Epithelial cell of proximal tubule (primary cell): ENCODE data around the gene UNG. TPM values are rescaled to one million over a fixed set of nuclear protein-coding genes. Genes with fewer than 3 reads are reported as not detected.

ENCODE experiments used
- DNase-seq: peaks from one replicate; pipeline ENCODE4 v3.0.0-alpha.2; 2011; ENCODE audit warnings: low read depth
- H3K4me3 ChIP-seq: 2 replicates; pipeline ENCODE4 v1.5.1; 2011; ENCODE audit warnings: low read depth, mild to moderate bottlenecking, low read length
- total RNA-seq: library from RNA; depleted of rRNA; stranded (reverse); fragments of >200 nt; gene quantifications from 2 replicates; pipeline ENCODE4 v1.2.3, GENCODE V29; 2015
- TF ChIP-seq, protein P1 (sequence below): conservative IDR thresholded peaks from 2 replicates; pipeline ENCODE4 v1.5.1; 2012; ENCODE audit warnings: low read depth, mild to moderate bottlenecking, low read length

UNG gene
- total RNA-seq, 1 donor from 2014 or later: 118 TPM

DNA sequence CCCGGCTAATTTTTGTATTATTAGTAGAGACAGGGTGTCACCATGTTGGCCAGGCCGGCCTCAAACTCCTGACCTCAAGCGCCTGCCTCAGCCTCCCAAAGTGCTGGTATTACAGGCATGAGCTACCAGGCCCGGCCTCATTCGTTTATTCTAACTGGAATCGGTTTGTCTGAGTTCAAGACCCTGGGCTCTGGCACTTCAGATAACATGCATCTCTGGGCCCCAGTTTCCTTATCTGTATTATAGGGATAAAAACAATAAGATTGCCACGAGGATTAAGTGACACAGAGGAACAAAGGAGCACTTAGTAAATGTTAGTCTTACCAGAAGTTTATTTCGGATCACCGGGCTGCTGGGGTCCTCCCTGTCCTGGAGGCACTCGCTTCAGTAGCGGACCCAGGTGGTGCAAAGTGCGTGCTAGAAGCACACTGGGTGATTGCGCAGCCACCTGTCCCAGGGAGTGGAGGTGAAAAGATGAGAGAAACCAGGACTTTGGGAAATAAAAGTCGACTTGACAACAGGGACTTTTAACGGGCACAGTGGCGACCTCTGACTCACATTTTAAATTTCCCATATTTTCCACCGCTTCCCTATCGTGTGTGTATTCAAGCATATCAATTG lies 56.5 kb downstream of the UNG start:
- DNase-seq: no peak
- H3K4me3 ChIP-seq: peak overlapping the region; percentile 71
- TF ChIP-seq, protein P1, sequence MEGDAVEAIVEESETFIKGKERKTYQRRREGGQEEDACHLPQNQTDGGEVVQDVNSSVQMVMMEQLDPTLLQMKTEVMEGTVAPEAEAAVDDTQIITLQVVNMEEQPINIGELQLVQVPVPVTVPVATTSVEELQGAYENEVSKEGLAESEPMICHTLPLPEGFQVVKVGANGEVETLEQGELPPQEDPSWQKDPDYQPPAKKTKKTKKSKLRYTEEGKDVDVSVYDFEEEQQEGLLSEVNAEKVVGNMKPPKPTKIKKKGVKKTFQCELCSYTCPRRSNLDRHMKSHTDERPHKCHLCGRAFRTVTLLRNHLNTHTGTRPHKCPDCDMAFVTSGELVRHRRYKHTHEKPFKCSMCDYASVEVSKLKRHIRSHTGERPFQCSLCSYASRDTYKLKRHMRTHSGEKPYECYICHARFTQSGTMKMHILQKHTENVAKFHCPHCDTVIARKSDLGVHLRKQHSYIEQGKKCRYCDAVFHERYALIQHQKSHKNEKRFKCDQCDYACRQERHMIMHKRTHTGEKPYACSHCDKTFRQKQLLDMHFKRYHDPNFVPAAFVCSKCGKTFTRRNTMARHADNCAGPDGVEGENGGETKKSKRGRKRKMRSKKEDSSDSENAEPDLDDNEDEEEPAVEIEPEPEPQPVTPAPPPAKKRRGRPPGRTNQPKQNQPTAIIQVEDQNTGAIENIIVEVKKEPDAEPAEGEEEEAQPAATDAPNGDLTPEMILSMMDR: no peak

DNA sequence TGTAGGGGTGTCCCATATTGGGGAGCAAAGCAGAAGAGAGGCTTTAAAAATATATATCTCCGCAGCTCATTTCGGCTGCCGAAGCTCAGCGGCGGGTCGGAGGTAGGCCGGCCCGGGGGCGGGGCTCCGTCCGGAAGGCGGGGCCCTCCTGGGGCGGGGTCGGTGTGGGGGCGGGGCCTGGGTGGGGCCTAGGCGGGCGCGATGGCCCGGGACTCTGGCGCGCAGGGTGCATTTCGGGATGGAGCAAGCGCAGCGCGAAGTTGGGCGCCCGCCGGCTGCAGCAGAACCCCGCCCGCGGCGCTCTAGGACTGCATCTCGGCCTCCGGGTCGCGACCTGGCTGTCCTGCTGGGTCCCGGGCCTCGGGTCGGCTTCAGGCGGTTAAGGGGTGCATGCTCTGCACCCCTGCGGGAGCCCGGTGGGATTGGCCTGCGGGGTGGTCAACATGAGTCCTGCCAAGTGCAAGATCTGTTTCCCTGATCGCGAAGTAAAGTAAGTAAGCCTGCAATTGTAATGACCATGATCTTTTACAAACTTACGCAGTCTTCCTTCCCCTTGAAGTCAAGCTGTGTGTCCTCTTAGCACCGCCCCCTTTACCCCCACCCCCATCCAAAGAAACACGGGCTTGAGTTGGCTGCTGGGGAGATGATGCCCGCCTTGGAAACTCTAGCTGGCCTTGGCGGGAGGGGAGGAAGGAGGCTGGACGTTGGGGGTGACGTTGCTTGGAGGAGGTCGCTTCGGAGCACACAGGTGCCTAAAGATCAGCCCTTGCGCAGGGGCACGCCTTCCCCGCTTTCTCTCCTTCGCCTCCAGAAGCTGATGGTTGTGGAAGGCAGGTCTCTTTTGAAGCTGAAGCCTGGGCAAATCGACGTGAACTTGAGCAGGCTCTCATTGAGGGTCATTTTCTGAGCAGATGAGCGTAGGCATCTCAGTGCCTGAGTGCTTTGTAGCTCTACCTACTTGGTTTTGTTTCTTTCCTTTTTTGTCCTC lies 57.3 kb downstream of the UNG start:
- H3K4me3 ChIP-seq: peak overlapping the region; percentile 71
- no peak for DNase-seq
- TF ChIP-seq, protein P1: no peak

DNA sequence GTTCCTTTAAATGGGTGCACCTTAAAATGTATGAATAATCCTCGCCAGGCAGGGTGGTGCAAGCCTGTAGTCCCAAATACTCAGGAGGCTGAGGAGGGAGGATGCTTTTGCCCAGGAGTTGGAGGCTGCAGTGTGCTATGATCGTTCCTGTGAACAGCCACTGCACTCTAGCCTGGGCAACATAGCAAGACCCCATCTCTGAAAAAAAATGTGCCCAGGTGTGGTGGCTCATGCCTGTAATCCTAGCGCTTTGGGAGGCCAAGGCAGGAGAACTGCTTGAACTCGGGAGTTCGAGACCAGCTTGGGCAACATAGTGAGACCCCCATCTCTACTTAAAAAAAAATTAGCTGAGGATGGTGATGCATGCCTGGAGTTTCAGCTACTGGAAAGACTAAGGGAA lies 58.6 kb downstream of the UNG start:
- TF ChIP-seq, protein P1: no peak
- no peak overlapping the region for H3K4me3 ChIP-seq
- no peak for DNase-seq

DNA sequence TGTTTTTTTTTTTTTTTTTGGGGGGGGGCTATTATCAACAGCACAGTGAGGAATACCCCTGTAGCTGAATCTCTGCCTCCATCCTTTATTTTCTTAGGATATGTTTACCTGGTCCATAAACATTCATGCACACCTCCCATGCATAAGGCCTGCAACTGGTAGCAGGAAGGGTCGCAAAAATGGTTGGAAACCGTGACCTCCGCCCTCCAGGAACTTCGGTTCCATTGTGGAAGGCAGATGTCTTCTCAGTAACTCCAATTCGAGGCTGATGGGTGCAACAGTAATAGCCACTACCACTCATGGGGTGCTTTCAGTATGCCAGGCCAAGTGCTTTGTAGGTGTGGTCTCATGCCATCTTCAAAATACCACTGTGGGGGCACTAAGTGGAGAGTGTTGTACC lies 59.2 kb downstream of the UNG start:
- TF ChIP-seq, protein P1: no peak
- H3K4me3 ChIP-seq: no peak overlapping the region
- DNase-seq: no peak

GRCh38 chr12:109157986-109158385 lies 60.6 kb downstream of the UNG start:
- no peak overlapping the region for H3K4me3 ChIP-seq
- no peak for DNase-seq
- TF ChIP-seq, protein P1: no peak

DNA sequence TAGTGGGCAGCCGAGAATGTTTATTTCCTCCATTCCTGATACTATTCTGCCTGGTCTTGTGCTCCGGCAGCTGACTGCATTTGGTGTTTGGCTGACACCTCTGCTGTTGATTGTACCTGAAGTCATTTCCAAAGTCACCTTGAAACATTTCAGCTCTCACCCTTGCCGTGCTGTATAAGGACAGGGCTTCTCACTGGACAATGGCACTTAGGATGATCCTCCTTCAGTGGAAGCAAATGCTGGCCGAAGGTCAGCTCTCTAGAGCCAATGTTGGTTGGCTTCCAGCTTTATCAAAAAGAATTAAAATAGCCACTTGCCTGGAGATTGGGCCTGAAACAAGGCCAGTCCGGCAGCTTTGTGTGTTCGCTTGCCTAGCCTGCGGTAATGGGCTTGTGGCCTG lies 63.0 kb downstream of the UNG start:
- TF ChIP-seq, protein P1: no peak
- no peak overlapping the region for H3K4me3 ChIP-seq
- no peak for DNase-seq

Other genes with a start within 250 kb of the UNG start
- 12.0 and 16.0 TPM in 2 replicates for gene SSH1, start 240.0 kb upstream of the UNG start, total RNA-seq
- gene DAO, start 217.5 kb upstream of the UNG start, total RNA-seq: not detected in 2 replicates
- gene SVOP, start 76.5 kb upstream of the UNG start, total RNA-seq: not detected in 2 replicates
- 6.1 and 13.0 TPM in 2 replicates for gene USP30, start 45.0 kb upstream of the UNG start, total RNA-seq
- 10.8 and 24.1 TPM in 2 replicates for gene ALKBH2, start 4.1 kb upstream of the UNG start, total RNA-seq
- gene ACACB, start 19.0 kb downstream of the UNG start, total RNA-seq: 1.3 and 26.5 TPM in 2 replicates
- not detected in 2 replicates for gene FOXN4, start 211.7 kb downstream of the UNG start, total RNA-seq